ENCODE results near the gene WDR18.

The WDR18 gene

GRCh38 chr19:1025960-1026782 is 42.0 kb downstream of the WDR18 start, which contains the start of gene CNN2:
Gene CNN2 (plus strand): TSS chr19:1026608. CDS start chr19:1026662, 54 bp downstream.
- peak; percentile 53 for DNase-seq

GRCh38 chr19:1026783-1027649 is 42.9 kb downstream of the WDR18 start:
- DNase-seq = peak; percentile 28

GRCh38 chr19:1027650-1028061 is 43.5 kb downstream of the WDR18 start:
- DNase-seq = no peak

- DNase-seq = peak; percentile 49
Observed at GRCh38 chr19:1028062-1028926, 44.1 kb downstream of the WDR18 start.

- DNase-seq = no peak
Observed at GRCh38 chr19:1032264-1032867, 48.2 kb downstream of the WDR18 start.

- DNase-seq = no peak
Observed at GRCh38 chr19:1035998-1036621, 52.0 kb downstream of the WDR18 start.

GRCh38 chr19:1037621-1038064 is 53.5 kb downstream of the WDR18 start:
- no peak for DNase-seq

GRCh38 chr19:1038978-1039645 is 55.0 kb downstream of the WDR18 start:
- DNase-seq = no peak

- DNase-seq = peak; percentile 99
Observed at GRCh38 chr19:1039646-1040475, 55.7 kb downstream of the WDR18 start, which contains the start of gene ABCA7. Gene ABCA7 (plus strand): TSS chr19:1040107. CDS start chr19:1041362, 1,255 bp downstream.

GRCh38 chr19:1040476-1041271 is 56.5 kb downstream of the WDR18 start:
- peak; percentile 93 for DNase-seq

- DNase-seq = no peak
Observed at GRCh38 chr19:1041272-1041834, 57.2 kb downstream of the WDR18 start.

GRCh38 chr19:1041835-1042685 is 57.9 kb downstream of the WDR18 start:
- DNase-seq = no peak

GRCh38 chr19:1042689-1043511 is 58.8 kb downstream of the WDR18 start:
- DNase-seq = no peak

Measured in stimulated activated CD4-positive, alpha-beta T cell treated with anti-CD3 and anti-CD28 coated beads, Interleukin-1b, Interleukin-23, amount 100 ng/mL, for 48 hours (primary cell).